Measurements from ENCODE around the gene CYP26A1.
A peak's percentile ranks its signal among the peaks of the same experiment; 100 is the strongest.

The CYP26A1 gene

GRCh38 chr10:93071674-93072224 is 1.9 kb upstream of the CYP26A1 start:
- no peaks in the 10 kb centered on the region for H3K36me3 ChIP-seq (ENCODE audit: control insufficient read depth, insufficient read depth, low read length)
- peaks cover 3% of the 10 kb centered on the region for H3K4me1 ChIP-seq
- H3K9ac ChIP-seq, result no peak overlapping the region
- H3K4me3 ChIP-seq (ENCODE audit: low read depth, low read length), result peak overlapping the region; percentile 39
- peak overlapping the region; percentile 84 for H2AFZ ChIP-seq
- H3K79me2 ChIP-seq, result no peaks in the 10 kb centered on the region
- peak overlapping the region; percentile 55 for H3K4me2 ChIP-seq (ENCODE audit: low read length)
- TF ChIP-seq CTCF (IDR thresholded peaks at IDR 0.05), result no peak
- no peak overlapping the region for H3K27ac ChIP-seq
- H3K27me3 ChIP-seq (ENCODE audit: control insufficient read depth, insufficient read depth, low read length), result peaks cover 10% of the 10 kb centered on the region
- H3K9me3 ChIP-seq (ENCODE audit: control insufficient read depth, low read length), result no peaks in the 10 kb centered on the region

- peaks cover 7% of the 10 kb centered on the region for H3K27me3 ChIP-seq (ENCODE audit: control insufficient read depth, insufficient read depth, low read length)
- TF ChIP-seq CTCF (IDR thresholded peaks at IDR 0.05), result no peak
Observed at GRCh38 chr10:93072225-93072712, 1.4 kb upstream of the CYP26A1 start.

GRCh38 chr10:93072713-93073538 is 767 bp upstream of the CYP26A1 start:
- no peak overlapping the region for H3K27ac ChIP-seq
- H2AFZ ChIP-seq, result no peak overlapping the region
- H3K4me1 ChIP-seq, result peaks cover 3% of the 10 kb centered on the region
- H3K9me3 ChIP-seq (ENCODE audit: control insufficient read depth, low read length), result no peaks in the 10 kb centered on the region
- no peaks in the 10 kb centered on the region for H3K79me2 ChIP-seq
- H3K36me3 ChIP-seq (ENCODE audit: control insufficient read depth, insufficient read depth, low read length), result no peaks in the 10 kb centered on the region
- peaks cover 6% of the 10 kb centered on the region for H3K27me3 ChIP-seq (ENCODE audit: control insufficient read depth, insufficient read depth, low read length)
- no peak overlapping the region for H3K9ac ChIP-seq
- H3K4me2 ChIP-seq (ENCODE audit: low read length), result peak overlapping the region; percentile 57
- peak overlapping the region; percentile 39 for H3K4me3 ChIP-seq (ENCODE audit: low read depth, low read length)
- TF ChIP-seq CTCF (IDR thresholded peaks at IDR 0.05), result no peak

More at GRCh38 chr10:93072225-93072712, 1.4 kb upstream of the CYP26A1 start:
- Histone ChIP-seq H3K4me1 (peaks cover 3% of the 10 kb centered on the region), H3K36me3 (ENCODE audit: control insufficient read depth, insufficient read depth, low read length) (no peaks in the 10 kb centered on the region), H3K9ac (no peak overlapping the region), H3K27ac (no peak overlapping the region), H3K4me3 (ENCODE audit: low read depth, low read length) (peak overlapping the region; percentile 39), H3K4me2 (ENCODE audit: low read length) (peak overlapping the region; percentile 55), H3K9me3 (ENCODE audit: control insufficient read depth, low read length) (no peaks in the 10 kb centered on the region), H3K79me2 (no peaks in the 10 kb centered on the region), H2AFZ (peak overlapping the region; percentile 84)

- H3K4me1 ChIP-seq, result peaks cover 3% of the 10 kb centered on the region
- TF ChIP-seq CTCF (IDR thresholded peaks at IDR 0.05), result no peak
- no peak overlapping the region for H3K27ac ChIP-seq
- peaks cover 6% of the 10 kb centered on the region for H3K27me3 ChIP-seq (ENCODE audit: control insufficient read depth, insufficient read depth, low read length)
- no peaks in the 10 kb centered on the region for H3K79me2 ChIP-seq
- H3K9ac ChIP-seq, result no peak overlapping the region
- no peak overlapping the region for H3K4me3 ChIP-seq (ENCODE audit: low read depth, low read length)
- H3K4me2 ChIP-seq (ENCODE audit: low read length), result no peak overlapping the region
- no peaks in the 10 kb centered on the region for H3K36me3 ChIP-seq (ENCODE audit: control insufficient read depth, insufficient read depth, low read length)
- H3K9me3 ChIP-seq (ENCODE audit: control insufficient read depth, low read length), result no peaks in the 10 kb centered on the region
- no peak overlapping the region for H2AFZ ChIP-seq
Observed at GRCh38 chr10:93074147-93074596, 479 bp downstream of the CYP26A1 start.
